ENCODE measurements around the gene STX18. TPM values are rescaled to one million over a fixed set of nuclear protein-coding genes. Genes with fewer than 3 reads are reported as not detected.

The STX18 gene
- total RNA-seq, 6 experiments from 2014 or later: 11.7 to 18.4 (median 15.8) TPM

- H3K27ac ChIP-seq: no peak overlapping the region
- no peaks in the 10 kb centered on the region for H3K36me3 ChIP-seq
- no peak for TF ChIP-seq POLR2A (IDR thresholded peaks at IDR 0.05)
- TF ChIP-seq, protein P1, sequence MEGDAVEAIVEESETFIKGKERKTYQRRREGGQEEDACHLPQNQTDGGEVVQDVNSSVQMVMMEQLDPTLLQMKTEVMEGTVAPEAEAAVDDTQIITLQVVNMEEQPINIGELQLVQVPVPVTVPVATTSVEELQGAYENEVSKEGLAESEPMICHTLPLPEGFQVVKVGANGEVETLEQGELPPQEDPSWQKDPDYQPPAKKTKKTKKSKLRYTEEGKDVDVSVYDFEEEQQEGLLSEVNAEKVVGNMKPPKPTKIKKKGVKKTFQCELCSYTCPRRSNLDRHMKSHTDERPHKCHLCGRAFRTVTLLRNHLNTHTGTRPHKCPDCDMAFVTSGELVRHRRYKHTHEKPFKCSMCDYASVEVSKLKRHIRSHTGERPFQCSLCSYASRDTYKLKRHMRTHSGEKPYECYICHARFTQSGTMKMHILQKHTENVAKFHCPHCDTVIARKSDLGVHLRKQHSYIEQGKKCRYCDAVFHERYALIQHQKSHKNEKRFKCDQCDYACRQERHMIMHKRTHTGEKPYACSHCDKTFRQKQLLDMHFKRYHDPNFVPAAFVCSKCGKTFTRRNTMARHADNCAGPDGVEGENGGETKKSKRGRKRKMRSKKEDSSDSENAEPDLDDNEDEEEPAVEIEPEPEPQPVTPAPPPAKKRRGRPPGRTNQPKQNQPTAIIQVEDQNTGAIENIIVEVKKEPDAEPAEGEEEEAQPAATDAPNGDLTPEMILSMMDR (IDR thresholded peaks at IDR 0.05): no peak
- H3K4me3 ChIP-seq: no peak overlapping the region
- no peaks in the 10 kb centered on the region for H3K27me3 ChIP-seq
- no peak for ATAC-seq
- H3K9me3 ChIP-seq: no peaks in the 10 kb centered on the region
- no peak for DNase-seq
- peaks cover 0 to 13% (median 0%) of the 10 kb centered on the region in 4 donors for H3K4me1 ChIP-seq
- 87% methylated on average over 6 of the region's 6 CpGs for WGBS (ENCODE audit: insufficient coverage, low coverage, low lambda C conversion rate, missing lambda C conversion rate)
- intact Hi-C loops (cut with DNase I): no loop called here
These were observed 15.4 kb downstream of the STX18 start for GRCh38 chr4:4526401-4526800.

- H3K4me3 ChIP-seq: no peak overlapping the region
- no peaks in the 10 kb centered on the region for H3K27me3 ChIP-seq
- no peaks in the 10 kb centered on the region for H3K36me3 ChIP-seq
- WGBS (ENCODE audit: insufficient coverage, low coverage, low lambda C conversion rate, missing lambda C conversion rate): 35% methylated on average over 2 of the region's 4 CpGs
- intact Hi-C loops (cut with DNase I): no loop called here
- H3K9me3 ChIP-seq: no peaks in the 10 kb centered on the region
- peak; percentile 54 to 79 (median 64) for ATAC-seq
- no peak overlapping the region for H3K27ac ChIP-seq
- peaks cover 0 to 13% (median 0%) of the 10 kb centered on the region in 4 donors for H3K4me1 ChIP-seq
- DNase-seq: no peak
- TF ChIP-seq, protein P1 (IDR thresholded peaks at IDR 0.05): no peak
- no peak for TF ChIP-seq POLR2A (IDR thresholded peaks at IDR 0.05)
These were observed 17.5 kb downstream of the STX18 start for GRCh38 chr4:4524364-4524763.

DNA sequence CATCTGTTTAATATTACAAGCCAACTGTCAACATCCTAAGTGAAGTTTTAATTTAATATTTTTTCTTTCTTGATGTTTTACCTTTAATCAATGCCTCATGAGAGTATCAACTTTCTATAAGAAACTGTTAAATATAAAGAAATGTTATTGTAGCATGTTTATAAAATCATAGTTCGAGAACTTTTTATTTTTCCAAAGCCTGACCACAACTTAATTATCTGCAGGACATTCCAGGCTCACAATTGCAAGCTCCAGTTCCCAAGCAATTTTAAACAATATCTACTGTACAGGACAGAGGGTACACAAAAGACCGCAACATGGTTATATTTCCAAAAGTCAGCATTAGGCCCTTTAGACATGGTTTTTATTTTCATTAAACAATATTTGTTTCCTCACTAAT lies 20.1 kb downstream of the STX18 start:
- H3K4me3 ChIP-seq: no peak overlapping the region
- H3K4me1 ChIP-seq: peaks cover 0 to 13% (median 0%) of the 10 kb centered on the region in 4 donors
- ATAC-seq (no peak), DNase-seq (no peak)
- no peaks in the 10 kb centered on the region for H3K27me3 ChIP-seq
- H3K36me3 ChIP-seq: no peaks in the 10 kb centered on the region
- 85% methylated on average over 2 of the region's 2 CpGs for WGBS (ENCODE audit: insufficient coverage, low coverage, low lambda C conversion rate, missing lambda C conversion rate)
- H3K9me3 ChIP-seq: no peaks in the 10 kb centered on the region
- intact Hi-C loops (cut with DNase I): no loop called here
- no peak overlapping the region for H3K27ac ChIP-seq
- TF ChIP-seq, protein P1 (IDR thresholded peaks at IDR 0.05): no peak
- TF ChIP-seq POLR2A (IDR thresholded peaks at IDR 0.05): no peak

DNA sequence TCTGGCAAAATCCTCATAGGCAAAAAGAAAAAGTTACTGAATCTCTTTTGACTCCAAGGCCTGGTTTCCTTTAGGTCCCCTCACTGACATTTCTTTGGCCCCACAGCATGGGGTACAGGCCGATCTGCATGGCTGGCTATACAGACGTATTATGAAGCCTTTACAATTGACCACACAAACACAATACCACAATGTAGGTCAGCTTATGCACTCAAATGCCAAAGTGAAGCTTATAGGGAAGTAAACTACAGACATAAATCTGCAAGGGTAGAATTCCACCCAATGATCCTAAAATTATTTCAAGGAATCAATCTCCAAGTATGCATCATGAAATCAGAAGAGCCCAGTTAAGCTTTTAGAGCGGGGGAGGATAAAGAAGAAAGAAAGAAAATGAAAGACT lies 20.7 kb downstream of the STX18 start:
- no peak overlapping the region for H3K27ac ChIP-seq
- DNase-seq (no peak), ATAC-seq (no peak)
- intact Hi-C loops (cut with DNase I): no loop called here
- H3K27me3 ChIP-seq: no peaks in the 10 kb centered on the region
- 72% methylated on average over 2 of the region's 3 CpGs for WGBS (ENCODE audit: insufficient coverage, low coverage, low lambda C conversion rate, missing lambda C conversion rate)
- no peaks in the 10 kb centered on the region for H3K9me3 ChIP-seq
- H3K36me3 ChIP-seq: no peaks in the 10 kb centered on the region
- peaks cover 0 to 13% (median 0%) of the 10 kb centered on the region in 4 donors for H3K4me1 ChIP-seq
- no peak overlapping the region for H3K4me3 ChIP-seq
- TF ChIP-seq POLR2A (IDR thresholded peaks at IDR 0.05): no peak
- TF ChIP-seq, protein P1 (IDR thresholded peaks at IDR 0.05): no peak

Measured in right lobe of liver (tissue), 6 donors.